HG03039 (cell line): ENCODE results near the gene SUPT3H.
A peak's percentile ranks its signal among the peaks of the same experiment; 100 is the strongest.

Experiments used
- ATAC-seq: cut with Tn5 transposase; IDR thresholded peaks from one replicate; pipeline ENCODE4 v1.9.1; 2021; ENCODE audit warnings: mild to moderate bottlenecking, moderate library complexity; ENCODE audit not compliant: unreplicated experiment

SUPT3H gene

GRCh38 chr6:45394586-45395095 is 16.9 kb upstream of the SUPT3H start:
- no peak for ATAC-seq

GRCh38 chr6:45388328-45388727 is 10.6 kb upstream of the SUPT3H start:
- ATAC-seq = no peak

- ATAC-seq = no peak
Measured at GRCh38 chr6:45387236-45387635, 9.5 kb upstream of the SUPT3H start.

- no peak for ATAC-seq
Measured at GRCh38 chr6:45386501-45386900, 8.8 kb upstream of the SUPT3H start.

GRCh38 chr6:45382391-45382790 is 4.7 kb upstream of the SUPT3H start:
- ATAC-seq = no peak

GRCh38 chr6:45378334-45378926 is 696 bp upstream of the SUPT3H start:
- peak; percentile 28 for ATAC-seq

GRCh38 chr6:45377043-45377553 is 636 bp downstream of the SUPT3H start:
- ATAC-seq = peak; percentile 2

GRCh38 chr6:45376310-45377042 is 1.3 kb downstream of the SUPT3H start:
- ATAC-seq = no peak

GRCh38 chr6:45375449-45375848 is 2.3 kb downstream of the SUPT3H start:
- no peak for ATAC-seq

GRCh38 chr6:45371924-45372573 is 5.7 kb downstream of the SUPT3H start:
- no peak for ATAC-seq

GRCh38 chr6:45369870-45370269 is 7.9 kb downstream of the SUPT3H start:
- ATAC-seq = no peak

GRCh38 chr6:45367999-45368398 is 9.7 kb downstream of the SUPT3H start:
- ATAC-seq = no peak

GRCh38 chr6:45366534-45366933 is 11.2 kb downstream of the SUPT3H start:
- no peak for ATAC-seq

GRCh38 chr6:45365036-45365435 is 12.7 kb downstream of the SUPT3H start:
- no peak for ATAC-seq

- ATAC-seq = no peak
Measured at GRCh38 chr6:45364466-45364865, 13.3 kb downstream of the SUPT3H start.

GRCh38 chr6:45353654-45354053 is 24.1 kb downstream of the SUPT3H start:
- ATAC-seq = no peak

- no peak for ATAC-seq
Measured at GRCh38 chr6:45351667-45352066, 26.1 kb downstream of the SUPT3H start.

- no peak for ATAC-seq
Measured at GRCh38 chr6:45351076-45351475, 26.7 kb downstream of the SUPT3H start.

GRCh38 chr6:45350186-45350710 is 27.5 kb downstream of the SUPT3H start:
- ATAC-seq = no peak

- ATAC-seq = no peak
Measured at GRCh38 chr6:45344900-45345299, 32.8 kb downstream of the SUPT3H start.

- no peak for ATAC-seq
Measured at GRCh38 chr6:45328523-45328922, 49.2 kb downstream of the SUPT3H start.
